WTC11 (cell line): ENCODE data around the gene MOXD1. TPM values are rescaled to one million over a fixed set of nuclear protein-coding genes. Genes with fewer than 3 reads are reported as not detected.

ENCODE experiments used
- ATAC-seq: fragments of 200-7000 bp; cut with Tn5 transposase; 2 replicates; pipeline ENCODE4 v1.10.0; 2021; ENCODE audit warnings: mild to moderate bottlenecking, moderate library complexity
- CTCF ChIA-PET: fragments of 300-600 bp; sonication (Branson Sonifier 250); formaldehyde crosslinking; loops from one replicate; lab custom pipeline; 2021; ENCODE audit warnings: antibody characterized with exemption; lab: Charles Lee
- POLR2A ChIA-PET: fragments of 350-600 bp; sonication (Branson Sonifier 250); formaldehyde crosslinking; loops from one replicate; lab custom pipeline; 2021; ENCODE audit warnings: antibody characterized with exemption; lab: Charles Lee
- DNase-seq: peaks from one replicate; pipeline ENCODE4 v3.0.0; 2021; ENCODE audit warnings: low spot score
- H3K27ac Mint-ChIP-seq: 2 replicates; pipeline ENCODE4 v1.8.0; 2021; ENCODE audit warnings: mixed read lengths
- H3K27me3 Mint-ChIP-seq: 2 replicates; pipeline ENCODE4 v1.8.0; 2021; ENCODE audit warnings: low read depth, mild to moderate bottlenecking, moderate library complexity, mixed read lengths
- H3K36me3 Mint-ChIP-seq: 2 replicates; pipeline ENCODE4 v1.8.0; 2021; ENCODE audit warnings: mixed read lengths
- H3K4me1 Mint-ChIP-seq: 2 replicates; pipeline ENCODE4 v1.8.0; 2022; ENCODE audit warnings: mixed read lengths
- H3K4me3 Mint-ChIP-seq: 2 replicates; pipeline ENCODE4 v1.8.0; 2021; ENCODE audit warnings: mild to moderate bottlenecking, moderate library complexity, mixed read lengths
- H3K9me3 Mint-ChIP-seq: 2 replicates; pipeline ENCODE4 v1.8.0; 2021; ENCODE audit warnings: mixed read lengths
- E2F1 ChIP-seq: sonication (generic); formaldehyde crosslinking; IDR thresholded peaks from 2 replicates; pipeline ENCODE4 v1.8.0; 2022; ENCODE audit warnings: mild to moderate bottlenecking, missing genetic modification reagents
- OVOL2 ChIP-seq: fragments of 250-450 bp; sonication (Bioruptor Pico); IDR thresholded peaks from 2 replicates; pipeline ENCODE4 v1.9.0; 2021; ENCODE audit warnings: mild to moderate bottlenecking, borderline replicate concordance
- RORB ChIP-seq: fragments of 250-450 bp; sonication (Bioruptor Pico); IDR thresholded peaks from 2 replicates; pipeline ENCODE4 v1.9.0; 2021; ENCODE audit warnings: mild to moderate bottlenecking
- TCF7 ChIP-seq: sonication (generic); formaldehyde crosslinking; IDR thresholded peaks from 2 replicates; pipeline ENCODE4 v1.8.0; 2022; ENCODE audit warnings: mild to moderate bottlenecking, low read depth, missing genetic modification reagents, moderate library complexity
- ZBTB21 ChIP-seq: sonication (generic); formaldehyde crosslinking; IDR thresholded peaks from 2 replicates; pipeline ENCODE4 v1.8.1; 2023; ENCODE audit warnings: mild to moderate bottlenecking, missing genetic modification reagents, borderline replicate concordance
- total RNA-seq: library from RNA; stranded (reverse); gene quantifications from 3 replicates; pipeline ENCODE4 v1.2.3, GENCODE V29; 2021
- TF ChIP-seq, protein P1 (sequence below): fragments of 250-450 bp; sonication (Bioruptor Pico); IDR thresholded peaks from 2 replicates; pipeline ENCODE4 v2.1.2; 2022; ENCODE audit warnings: mild to moderate bottlenecking, moderate library complexity
- TF ChIP-seq, protein P2 (sequence below): sonication (generic); formaldehyde crosslinking; conservative IDR thresholded peaks from 2 replicates; pipeline ENCODE4 v1.8.1; 2022; ENCODE audit warnings: mild to moderate bottlenecking, missing genetic modification reagents
- TF ChIP-seq, protein P3 (sequence below): sonication (generic); formaldehyde crosslinking; IDR thresholded peaks from 2 replicates; pipeline ENCODE4 v1.8.1; 2022; ENCODE audit warnings: low read depth, missing genetic modification reagents, borderline replicate concordance
- TF ChIP-seq, protein P4 (sequence below): sonication (generic); formaldehyde crosslinking; IDR thresholded peaks from 2 replicates; pipeline ENCODE4 v1.8.0; 2022; ENCODE audit warnings: missing genetic modification reagents
- TF ChIP-seq, protein P5 (sequence below): sonication (generic); formaldehyde crosslinking; IDR thresholded peaks from 2 replicates; pipeline ENCODE4 v1.8.1; 2022; ENCODE audit warnings: low read depth, mild to moderate bottlenecking, moderate library complexity, missing genetic modification reagents, borderline replicate concordance
- TF ChIP-seq, protein P6 (sequence below): fragments of 250-450 bp; sonication (Bioruptor Pico); IDR thresholded peaks from 2 replicates; pipeline ENCODE4 v1.9.0; 2021; ENCODE audit warnings: mild to moderate bottlenecking
- TF ChIP-seq, protein P7 (sequence below): sonication (generic); formaldehyde crosslinking; IDR thresholded peaks from 2 replicates; pipeline ENCODE4 v1.8.0; 2022; ENCODE audit warnings: mild to moderate bottlenecking, missing genetic modification reagents
- TF ChIP-seq, protein P8 (sequence below): sonication (generic); formaldehyde crosslinking; IDR thresholded peaks from 2 replicates; pipeline ENCODE4 v1.8.1; 2023; ENCODE audit warnings: mild to moderate bottlenecking, missing genetic modification reagents, borderline replicate concordance

MOXD1 gene
- total RNA-seq, 1 experiment from 2014 or later, result 1.7 TPM

- TF ChIP-seq, protein P1, sequence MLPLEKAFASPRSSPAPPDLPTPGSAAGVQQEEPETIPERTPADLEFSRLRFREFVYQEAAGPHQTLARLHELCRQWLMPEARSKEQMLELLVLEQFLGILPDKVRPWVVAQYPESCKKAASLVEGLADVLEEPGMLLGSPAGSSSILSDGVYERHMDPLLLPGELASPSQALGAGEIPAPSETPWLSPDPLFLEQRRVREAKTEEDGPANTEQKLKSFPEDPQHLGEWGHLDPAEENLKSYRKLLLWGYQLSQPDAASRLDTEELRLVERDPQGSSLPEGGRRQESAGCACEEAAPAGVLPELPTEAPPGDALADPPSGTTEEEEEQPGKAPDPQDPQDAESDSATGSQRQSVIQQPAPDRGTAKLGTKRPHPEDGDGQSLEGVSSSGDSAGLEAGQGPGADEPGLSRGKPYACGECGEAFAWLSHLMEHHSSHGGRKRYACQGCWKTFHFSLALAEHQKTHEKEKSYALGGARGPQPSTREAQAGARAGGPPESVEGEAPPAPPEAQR (CRISPR knock-in tag), result no peak
- TF ChIP-seq RORB (CRISPR knock-in tag) (no peak), E2F1 (no peak), ZBTB21 (CRISPR knock-in tag) (no peak), TCF7 (CRISPR knock-in tag) (no peak)
- TF ChIP-seq, protein P2, sequence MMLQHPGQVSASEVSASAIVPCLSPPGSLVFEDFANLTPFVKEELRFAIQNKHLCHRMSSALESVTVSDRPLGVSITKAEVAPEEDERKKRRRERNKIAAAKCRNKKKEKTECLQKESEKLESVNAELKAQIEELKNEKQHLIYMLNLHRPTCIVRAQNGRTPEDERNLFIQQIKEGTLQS (CRISPR knock-in tag), result no peak
- TF ChIP-seq, protein P3, sequence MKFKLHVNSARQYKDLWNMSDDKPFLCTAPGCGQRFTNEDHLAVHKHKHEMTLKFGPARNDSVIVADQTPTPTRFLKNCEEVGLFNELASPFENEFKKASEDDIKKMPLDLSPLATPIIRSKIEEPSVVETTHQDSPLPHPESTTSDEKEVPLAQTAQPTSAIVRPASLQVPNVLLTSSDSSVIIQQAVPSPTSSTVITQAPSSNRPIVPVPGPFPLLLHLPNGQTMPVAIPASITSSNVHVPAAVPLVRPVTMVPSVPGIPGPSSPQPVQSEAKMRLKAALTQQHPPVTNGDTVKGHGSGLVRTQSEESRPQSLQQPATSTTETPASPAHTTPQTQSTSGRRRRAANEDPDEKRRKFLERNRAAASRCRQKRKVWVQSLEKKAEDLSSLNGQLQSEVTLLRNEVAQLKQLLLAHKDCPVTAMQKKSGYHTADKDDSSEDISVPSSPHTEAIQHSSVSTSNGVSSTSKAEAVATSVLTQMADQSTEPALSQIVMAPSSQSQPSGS (CRISPR knock-in tag), result no peak
- TF ChIP-seq, protein P4, sequence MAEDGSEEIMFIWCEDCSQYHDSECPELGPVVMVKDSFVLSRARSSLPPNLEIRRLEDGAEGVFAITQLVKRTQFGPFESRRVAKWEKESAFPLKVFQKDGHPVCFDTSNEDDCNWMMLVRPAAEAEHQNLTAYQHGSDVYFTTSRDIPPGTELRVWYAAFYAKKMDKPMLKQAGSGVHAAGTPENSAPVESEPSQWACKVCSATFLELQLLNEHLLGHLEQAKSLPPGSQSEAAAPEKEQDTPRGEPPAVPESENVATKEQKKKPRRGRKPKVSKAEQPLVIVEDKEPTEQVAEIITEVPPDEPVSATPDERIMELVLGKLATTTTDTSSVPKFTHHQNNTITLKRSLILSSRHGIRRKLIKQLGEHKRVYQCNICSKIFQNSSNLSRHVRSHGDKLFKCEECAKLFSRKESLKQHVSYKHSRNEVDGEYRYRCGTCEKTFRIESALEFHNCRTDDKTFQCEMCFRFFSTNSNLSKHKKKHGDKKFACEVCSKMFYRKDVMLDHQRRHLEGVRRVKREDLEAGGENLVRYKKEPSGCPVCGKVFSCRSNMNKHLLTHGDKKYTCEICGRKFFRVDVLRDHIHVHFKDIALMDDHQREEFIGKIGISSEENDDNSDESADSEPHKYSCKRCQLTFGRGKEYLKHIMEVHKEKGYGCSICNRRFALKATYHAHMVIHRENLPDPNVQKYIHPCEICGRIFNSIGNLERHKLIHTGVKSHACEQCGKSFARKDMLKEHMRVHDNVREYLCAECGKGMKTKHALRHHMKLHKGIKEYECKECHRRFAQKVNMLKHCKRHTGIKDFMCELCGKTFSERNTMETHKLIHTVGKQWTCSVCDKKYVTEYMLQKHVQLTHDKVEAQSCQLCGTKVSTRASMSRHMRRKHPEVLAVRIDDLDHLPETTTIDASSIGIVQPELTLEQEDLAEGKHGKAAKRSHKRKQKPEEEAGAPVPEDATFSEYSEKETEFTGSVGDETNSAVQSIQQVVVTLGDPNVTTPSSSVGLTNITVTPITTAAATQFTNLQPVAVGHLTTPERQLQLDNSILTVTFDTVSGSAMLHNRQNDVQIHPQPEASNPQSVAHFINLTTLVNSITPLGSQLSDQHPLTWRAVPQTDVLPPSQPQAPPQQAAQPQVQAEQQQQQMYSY (CRISPR knock-in tag), result no peak
- TF ChIP-seq, protein P5, sequence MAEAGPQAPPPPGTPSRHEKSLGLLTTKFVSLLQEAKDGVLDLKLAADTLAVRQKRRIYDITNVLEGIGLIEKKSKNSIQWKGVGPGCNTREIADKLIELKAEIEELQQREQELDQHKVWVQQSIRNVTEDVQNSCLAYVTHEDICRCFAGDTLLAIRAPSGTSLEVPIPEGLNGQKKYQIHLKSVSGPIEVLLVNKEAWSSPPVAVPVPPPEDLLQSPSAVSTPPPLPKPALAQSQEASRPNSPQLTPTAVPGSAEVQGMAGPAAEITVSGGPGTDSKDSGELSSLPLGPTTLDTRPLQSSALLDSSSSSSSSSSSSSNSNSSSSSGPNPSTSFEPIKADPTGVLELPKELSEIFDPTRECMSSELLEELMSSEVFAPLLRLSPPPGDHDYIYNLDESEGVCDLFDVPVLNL, result no peak
- TF ChIP-seq, protein P6, sequence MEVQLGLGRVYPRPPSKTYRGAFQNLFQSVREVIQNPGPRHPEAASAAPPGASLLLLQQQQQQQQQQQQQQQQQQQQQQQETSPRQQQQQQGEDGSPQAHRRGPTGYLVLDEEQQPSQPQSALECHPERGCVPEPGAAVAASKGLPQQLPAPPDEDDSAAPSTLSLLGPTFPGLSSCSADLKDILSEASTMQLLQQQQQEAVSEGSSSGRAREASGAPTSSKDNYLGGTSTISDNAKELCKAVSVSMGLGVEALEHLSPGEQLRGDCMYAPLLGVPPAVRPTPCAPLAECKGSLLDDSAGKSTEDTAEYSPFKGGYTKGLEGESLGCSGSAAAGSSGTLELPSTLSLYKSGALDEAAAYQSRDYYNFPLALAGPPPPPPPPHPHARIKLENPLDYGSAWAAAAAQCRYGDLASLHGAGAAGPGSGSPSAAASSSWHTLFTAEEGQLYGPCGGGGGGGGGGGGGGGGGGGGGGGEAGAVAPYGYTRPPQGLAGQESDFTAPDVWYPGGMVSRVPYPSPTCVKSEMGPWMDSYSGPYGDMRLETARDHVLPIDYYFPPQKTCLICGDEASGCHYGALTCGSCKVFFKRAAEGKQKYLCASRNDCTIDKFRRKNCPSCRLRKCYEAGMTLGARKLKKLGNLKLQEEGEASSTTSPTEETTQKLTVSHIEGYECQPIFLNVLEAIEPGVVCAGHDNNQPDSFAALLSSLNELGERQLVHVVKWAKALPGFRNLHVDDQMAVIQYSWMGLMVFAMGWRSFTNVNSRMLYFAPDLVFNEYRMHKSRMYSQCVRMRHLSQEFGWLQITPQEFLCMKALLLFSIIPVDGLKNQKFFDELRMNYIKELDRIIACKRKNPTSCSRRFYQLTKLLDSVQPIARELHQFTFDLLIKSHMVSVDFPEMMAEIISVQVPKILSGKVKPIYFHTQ (CRISPR knock-in tag), result no peak
Observed at GRCh38 chr6:132368916-132369481, 32.3 kb downstream of the MOXD1 start (continued).

DNA sequence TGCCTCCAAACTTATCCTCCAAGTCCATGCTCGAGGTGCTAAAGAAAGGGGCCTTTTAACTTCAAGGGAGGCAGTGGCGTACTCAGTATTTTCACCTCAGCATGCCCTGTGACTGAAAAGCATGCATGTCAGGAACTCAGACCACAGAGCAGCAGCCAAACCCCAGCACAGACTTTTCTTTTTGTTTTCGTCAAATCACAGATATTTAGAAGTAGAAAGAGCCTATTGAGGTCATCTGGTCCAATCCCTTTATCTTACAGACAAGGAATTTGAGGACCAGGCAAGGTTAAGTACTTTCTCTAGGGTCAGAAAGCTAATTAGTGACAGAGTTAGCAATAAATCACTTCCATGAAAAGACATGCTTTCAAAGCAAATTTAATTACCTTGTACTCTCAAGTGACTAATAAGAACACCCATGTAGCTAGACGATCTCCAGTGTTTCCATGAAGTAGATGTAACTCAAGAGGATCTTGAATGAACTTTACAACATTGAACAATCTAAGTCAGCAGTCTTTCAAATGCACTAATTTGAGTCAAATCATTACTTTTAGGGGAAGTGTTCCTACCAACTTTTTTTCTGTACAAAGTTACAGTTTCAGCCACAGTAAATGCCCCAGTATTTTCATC is 35.9 kb downstream of the MOXD1 start:
- ATAC-seq (peak; percentile 61), DNase-seq (no peak)
- Mint-ChIP-seq H3K36me3 (no peaks in the 10 kb centered on the region), H3K4me3 (no peak overlapping the region), H3K27me3 (no peaks in the 10 kb centered on the region), H3K27ac (no peak overlapping the region), H3K4me1 (0 out of 2 replicates have a peak, but pooled peaks cover 2% of the 10 kb centered on the region), H3K9me3 (no peaks in the 10 kb centered on the region)
- ChIA-PET POLR2A (no interaction called here), CTCF (no interaction called here)
- TF ChIP-seq OVOL2 (CRISPR knock-in tag), result no peak
- TF ChIP-seq, protein P1 (CRISPR knock-in tag), result no peak
- TF ChIP-seq, protein P7, sequence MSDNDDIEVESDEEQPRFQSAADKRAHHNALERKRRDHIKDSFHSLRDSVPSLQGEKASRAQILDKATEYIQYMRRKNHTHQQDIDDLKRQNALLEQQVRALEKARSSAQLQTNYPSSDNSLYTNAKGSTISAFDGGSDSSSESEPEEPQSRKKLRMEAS (CRISPR knock-in tag), result no peak
- TF ChIP-seq, protein P2 (CRISPR knock-in tag), result no peak
- TF ChIP-seq, protein P8, sequence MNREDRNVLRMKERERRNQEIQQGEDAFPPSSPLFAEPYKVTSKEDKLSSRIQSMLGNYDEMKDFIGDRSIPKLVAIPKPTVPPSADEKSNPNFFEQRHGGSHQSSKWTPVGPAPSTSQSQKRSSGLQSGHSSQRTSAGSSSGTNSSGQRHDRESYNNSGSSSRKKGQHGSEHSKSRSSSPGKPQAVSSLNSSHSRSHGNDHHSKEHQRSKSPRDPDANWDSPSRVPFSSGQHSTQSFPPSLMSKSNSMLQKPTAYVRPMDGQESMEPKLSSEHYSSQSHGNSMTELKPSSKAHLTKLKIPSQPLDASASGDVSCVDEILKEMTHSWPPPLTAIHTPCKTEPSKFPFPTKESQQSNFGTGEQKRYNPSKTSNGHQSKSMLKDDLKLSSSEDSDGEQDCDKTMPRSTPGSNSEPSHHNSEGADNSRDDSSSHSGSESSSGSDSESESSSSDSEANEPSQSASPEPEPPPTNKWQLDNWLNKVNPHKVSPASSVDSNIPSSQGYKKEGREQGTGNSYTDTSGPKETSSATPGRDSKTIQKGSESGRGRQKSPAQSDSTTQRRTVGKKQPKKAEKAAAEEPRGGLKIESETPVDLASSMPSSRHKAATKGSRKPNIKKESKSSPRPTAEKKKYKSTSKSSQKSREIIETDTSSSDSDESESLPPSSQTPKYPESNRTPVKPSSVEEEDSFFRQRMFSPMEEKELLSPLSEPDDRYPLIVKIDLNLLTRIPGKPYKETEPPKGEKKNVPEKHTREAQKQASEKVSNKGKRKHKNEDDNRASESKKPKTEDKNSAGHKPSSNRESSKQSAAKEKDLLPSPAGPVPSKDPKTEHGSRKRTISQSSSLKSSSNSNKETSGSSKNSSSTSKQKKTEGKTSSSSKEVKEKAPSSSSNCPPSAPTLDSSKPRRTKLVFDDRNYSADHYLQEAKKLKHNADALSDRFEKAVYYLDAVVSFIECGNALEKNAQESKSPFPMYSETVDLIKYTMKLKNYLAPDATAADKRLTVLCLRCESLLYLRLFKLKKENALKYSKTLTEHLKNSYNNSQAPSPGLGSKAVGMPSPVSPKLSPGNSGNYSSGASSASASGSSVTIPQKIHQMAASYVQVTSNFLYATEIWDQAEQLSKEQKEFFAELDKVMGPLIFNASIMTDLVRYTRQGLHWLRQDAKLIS (CRISPR knock-in tag), result no peak
